ENCODE data around the gene ARID3B.

DNA sequence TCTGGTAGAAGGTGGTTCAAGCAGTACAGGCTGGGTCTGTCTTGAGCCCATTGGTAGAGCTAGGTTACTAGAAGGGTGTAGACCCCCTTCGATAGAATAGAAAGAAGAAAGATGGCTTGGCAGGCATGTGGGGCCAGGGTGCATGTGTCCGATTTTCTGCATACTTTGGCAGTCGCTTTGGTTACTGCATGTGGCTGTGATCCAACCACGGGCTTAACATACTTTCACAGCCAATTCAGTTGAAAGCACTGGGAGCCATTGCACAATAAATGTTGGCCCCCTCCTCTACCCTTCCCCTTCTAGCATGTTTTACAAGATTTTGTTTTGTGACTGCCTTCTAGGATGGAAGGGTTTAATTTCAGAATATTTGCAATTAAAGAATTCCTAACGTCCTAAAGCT lies 7.2 kb downstream of the ARID3B start:
- TF ChIP-seq, protein P1, sequence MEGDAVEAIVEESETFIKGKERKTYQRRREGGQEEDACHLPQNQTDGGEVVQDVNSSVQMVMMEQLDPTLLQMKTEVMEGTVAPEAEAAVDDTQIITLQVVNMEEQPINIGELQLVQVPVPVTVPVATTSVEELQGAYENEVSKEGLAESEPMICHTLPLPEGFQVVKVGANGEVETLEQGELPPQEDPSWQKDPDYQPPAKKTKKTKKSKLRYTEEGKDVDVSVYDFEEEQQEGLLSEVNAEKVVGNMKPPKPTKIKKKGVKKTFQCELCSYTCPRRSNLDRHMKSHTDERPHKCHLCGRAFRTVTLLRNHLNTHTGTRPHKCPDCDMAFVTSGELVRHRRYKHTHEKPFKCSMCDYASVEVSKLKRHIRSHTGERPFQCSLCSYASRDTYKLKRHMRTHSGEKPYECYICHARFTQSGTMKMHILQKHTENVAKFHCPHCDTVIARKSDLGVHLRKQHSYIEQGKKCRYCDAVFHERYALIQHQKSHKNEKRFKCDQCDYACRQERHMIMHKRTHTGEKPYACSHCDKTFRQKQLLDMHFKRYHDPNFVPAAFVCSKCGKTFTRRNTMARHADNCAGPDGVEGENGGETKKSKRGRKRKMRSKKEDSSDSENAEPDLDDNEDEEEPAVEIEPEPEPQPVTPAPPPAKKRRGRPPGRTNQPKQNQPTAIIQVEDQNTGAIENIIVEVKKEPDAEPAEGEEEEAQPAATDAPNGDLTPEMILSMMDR (IDR thresholded peaks at IDR 0.05; ENCODE audit: insufficient read depth, low read length) = no peak
- no peak for TF ChIP-seq POLR2AphosphoS5 (IDR thresholded peaks at IDR 0.05; ENCODE audit: low read depth)
- no peak for TF ChIP-seq SPI1 (IDR thresholded peaks at IDR 0.05; ENCODE audit: borderline replicate concordance, low read depth)

Data from HL-60 (cell line).